KMS-11 (cell line): ENCODE results near the gene NEK5.

Source experiments
- H2AFZ ChIP-seq: fragments of 200-600 bp; sonication (generic); 2 replicates; pipeline ENCODE4 v1.6.1; 2016; ENCODE audit warnings: antibody characterized with exemption, mixed run types, low read depth
- H3K27ac ChIP-seq: fragments of 200-600 bp; sonication (generic); 2 replicates; pipeline ENCODE4 v1.6.1; 2016; ENCODE audit warnings: mild to moderate bottlenecking, mixed run types
- H3K27me3 ChIP-seq: fragments of 200-600 bp; sonication (generic); 2 replicates; pipeline ENCODE4 v1.6.1; 2017; ENCODE audit warnings: mild to moderate bottlenecking, low read depth, mixed run types, moderate library complexity; ENCODE audit not compliant: insufficient read depth
- H3K36me3 ChIP-seq: fragments of 200-600 bp; sonication (generic); 2 replicates; pipeline ENCODE4 v1.6.1; 2017; ENCODE audit warnings: mild to moderate bottlenecking, mixed run types; ENCODE audit not compliant: insufficient read depth
- H3K4me1 ChIP-seq: fragments of 200-600 bp; sonication (generic); 2 replicates; pipeline ENCODE4 v1.6.1; 2016; ENCODE audit warnings: mild to moderate bottlenecking, low read depth, mixed run types; ENCODE audit not compliant: poor library complexity, severe bottlenecking
- H3K4me2 ChIP-seq: fragments of 200-600 bp; sonication (generic); 2 replicates; pipeline ENCODE4 v1.7.0; 2016; ENCODE audit warnings: mild to moderate bottlenecking, mixed run types
- H3K4me3 ChIP-seq: fragments of 200-600 bp; sonication (generic); IDR thresholded peaks from 2 replicates; pipeline ENCODE4 v1.6.1; 2017; ENCODE audit warnings: low read depth, low read length, mixed read lengths; ENCODE audit not compliant: insufficient read depth
- H3K79me2 ChIP-seq: fragments of 200-600 bp; sonication (generic); 2 replicates; pipeline ENCODE4 v1.6.1; 2016; ENCODE audit warnings: low read depth, mixed run types; ENCODE audit not compliant: insufficient read depth
- H3K9ac ChIP-seq: fragments of 200-600 bp; sonication (generic); 2 replicates; pipeline ENCODE4 v1.6.1; 2016; ENCODE audit warnings: mild to moderate bottlenecking, mixed run types
- H4K20me1 ChIP-seq: fragments of 200-600 bp; sonication (generic); 2 replicates; pipeline ENCODE4 v1.6.1; 2016; ENCODE audit warnings: mild to moderate bottlenecking, mixed run types; ENCODE audit not compliant: insufficient read depth
- CTCF ChIP-seq: fragments of 200-600 bp; sonication (generic); conservative IDR thresholded peaks from 2 replicates; pipeline ENCODE4 v1.6.1; 2017; ENCODE audit warnings: low read depth, mild to moderate bottlenecking, antibody characterized with exemption, low read length, moderate library complexity, mixed read lengths

NEK5 gene

GRCh38 chr13:52011632-52012511 lies 117.0 kb downstream of the NEK5 start, which contains the start of gene ALG11:
Gene ALG11 (plus strand): TSS chr13:52012398. CDS start chr13:52012419, 21 bp downstream.
- peak within 1 kb of the TSS; percentile 76 for H2AFZ ChIP-seq
- no peaks in the 10 kb centered on the region for H4K20me1 ChIP-seq
- H3K27ac ChIP-seq, result peak within 1 kb of the TSS; percentile 35
- TF ChIP-seq CTCF, result no peak
- H3K4me1 ChIP-seq, result peaks cover 8% of the 10 kb centered on the region
- no peak within 1 kb of the TSS for H3K4me3 ChIP-seq
- peaks cover 20% of the 10 kb centered on the region for H3K79me2 ChIP-seq
- H3K4me2 ChIP-seq, result peak within 1 kb of the TSS; percentile 80
- no peaks in the 10 kb centered on the region for H3K27me3 ChIP-seq
- peak within 1 kb of the TSS; percentile 62; the same call in 1 of the 2 replicates for H3K9ac ChIP-seq
- H3K36me3 ChIP-seq, result no peaks in the 10 kb centered on the region

- peak within 1 kb of the TSS; percentile 35; the same call in 1 of the 2 replicates for H3K27ac ChIP-seq
- H4K20me1 ChIP-seq, result no peaks in the 10 kb centered on the region
- no peaks in the 10 kb centered on the region for H3K27me3 ChIP-seq
- peaks cover 8% of the 10 kb centered on the region for H3K4me1 ChIP-seq
- H3K4me3 ChIP-seq, result no peak within 1 kb of the TSS
- no peaks in the 10 kb centered on the region for H3K36me3 ChIP-seq
- H2AFZ ChIP-seq, result peak within 1 kb of the TSS; percentile 76
- H3K4me2 ChIP-seq, result peak within 1 kb of the TSS; percentile 80; the same call in 1 of the 2 replicates
- peak within 1 kb of the TSS; percentile 62; the same call in 1 of the 2 replicates for H3K9ac ChIP-seq
- H3K79me2 ChIP-seq, result peaks cover 20% of the 10 kb centered on the region
- TF ChIP-seq CTCF, result no peak
Measured at GRCh38 chr13:52010890-52011631, 117.8 kb downstream of the NEK5 start, which contains the start of gene ATP7B. Gene ATP7B (minus strand): TSS chr13:52011450. CDS start chr13:52011337, 113 bp downstream.

- no peak overlapping the region for H3K9ac ChIP-seq
- no peaks in the 10 kb centered on the region for H3K36me3 ChIP-seq
- no peak for TF ChIP-seq CTCF
- H3K4me3 ChIP-seq, result no peak overlapping the region
- no peak overlapping the region for H3K27ac ChIP-seq
- peaks cover 20% of the 10 kb centered on the region for H3K79me2 ChIP-seq
- peaks cover 8% of the 10 kb centered on the region for H3K4me1 ChIP-seq
- no peak overlapping the region for H2AFZ ChIP-seq
- no peak overlapping the region for H3K4me2 ChIP-seq
- no peaks in the 10 kb centered on the region for H3K27me3 ChIP-seq
- H4K20me1 ChIP-seq, result no peaks in the 10 kb centered on the region
Measured at GRCh38 chr13:52009946-52010345, 118.9 kb downstream of the NEK5 start.

GRCh38 chr13:52006523-52007245 lies 122.2 kb downstream of the NEK5 start:
- H3K27me3 ChIP-seq, result no peaks in the 10 kb centered on the region
- no peaks in the 10 kb centered on the region for H3K36me3 ChIP-seq
- H3K4me2 ChIP-seq, result no peak overlapping the region
- H3K4me3 ChIP-seq, result no peak overlapping the region
- no peak overlapping the region for H3K27ac ChIP-seq
- no peak overlapping the region for H2AFZ ChIP-seq
- TF ChIP-seq CTCF, result no peak
- H3K79me2 ChIP-seq, result no peaks in the 10 kb centered on the region
- no peak overlapping the region for H3K9ac ChIP-seq
- no peaks in the 10 kb centered on the region for H3K4me1 ChIP-seq
- no peaks in the 10 kb centered on the region for H4K20me1 ChIP-seq
